Stomach (tissue), 9 donors: ENCODE data around the gene FOXO3. TPM values are rescaled to one million over a fixed set of nuclear protein-coding genes. Genes with fewer than 3 reads are reported as not detected.
A peak's percentile ranks its signal among the peaks of the same experiment; 100 is the strongest.

Experiments used
- DNase-seq, 2 donors: peaks; one replicate each; pipeline versions ENCODE4 v3.0.0 to v3.0.0-alpha.2; 2013 to 2019
- H3K27ac ChIP-seq, 5 donors: fragments of 200-600 bp in 4 of 5; sonication (generic) in 4 of 5; one replicate each; pipeline ENCODE4 v1.5.1; 2013 to 2019; ENCODE audit warnings: mild to moderate bottlenecking in 1 of 5, moderate library complexity in 1 of 5
- H3K27me3 ChIP-seq, 3 donors: fragments of 200-600 bp; sonication (generic); one replicate each; pipeline ENCODE4 v1.5.1; 2017 to 2019; ENCODE audit warnings: mixed run types in 1 of 3
- H3K36me3 ChIP-seq, 4 donors: fragments of 200-600 bp; sonication (generic); 1 replicate in 3 of 4; 2 replicates in 1 of 4; pipeline ENCODE4 v1.5.1; 2016 to 2019
- H3K4me1 ChIP-seq, 4 donors: fragments of 200-600 bp; sonication (generic); one replicate each; pipeline ENCODE4 v1.5.1; 2016 to 2019
- H3K4me3 ChIP-seq, 4 donors: fragments of 200-600 bp; sonication (generic) in 3 of 4; one replicate each; pipeline ENCODE4 v1.5.1; 2016 to 2019; ENCODE audit warnings: mild to moderate bottlenecking in 1 of 4
- H3K9me3 ChIP-seq, 4 donors: fragments of 200-600 bp; sonication (generic); one replicate each; pipeline ENCODE4 v1.5.1; 2016 to 2019
- CTCF ChIP-seq, 7 experiments: fragments of 450-650 bp in 4 of 7; fragments of 200-600 bp in 3 of 7; sonication (generic) in 3 of 7; IDR thresholded peaks; one replicate each; pipeline ENCODE4 v1.5.1; 2016 to 2019; ENCODE audit warnings: antibody characterized with exemption in 7 of 7, control low read depth in 2 of 7, mild to moderate bottlenecking in 1 of 7
- EP300 ChIP-seq: sonication (generic); formaldehyde crosslinking; IDR thresholded peaks from one replicate; pipeline ENCODE4 v1.6.1; 2017; ENCODE audit warnings: antibody characterized with exemption
- POLR2A ChIP-seq, 4 donors: fragments of 450-650 bp; IDR thresholded peaks; one replicate each; pipeline ENCODE4 v1.6.1; 2016; ENCODE audit warnings: antibody characterized with exemption in 4 of 4, control low read depth in 2 of 4, mild to moderate bottlenecking in 1 of 4, moderate library complexity in 1 of 4
- POLR2AphosphoS5 ChIP-seq, 3 donors: sonication (generic); formaldehyde crosslinking; IDR thresholded peaks; one replicate each; pipeline ENCODE4 v1.6.1; 2016; ENCODE audit warnings: antibody characterized with exemption in 3 of 3
- WGBS, 5 donors: extraction: QIAGEN DNeasy Blood & Tissue Kit in 3 of 5; methylation state at CpG; one replicate each; pipeline versions ENCODE4 v1.1.5 to v1.1.7; 2013 to 2018; 5-methylcytosine and 5-hydroxymethylcytosine counted together
- intact Hi-C: fragments of 100-400 bp; cut with DNase I; formaldehyde crosslinking; loops from one replicate; pipeline ENCODE4 v1.15.1; 2023; ENCODE audit warnings: low total_unique reads
- polyA plus RNA-seq, 3 donors: library from polyadenylated mRNA; stranded (reverse); fragments of 200-250 nt; gene quantifications; one replicate each; pipeline ENCODE4 v1.2.3, GENCODE V29; 2013
- total RNA-seq, 5 donors: library from RNA; depleted of rRNA; stranded (reverse); fragments of >200 nt; gene quantifications; one replicate each; pipeline versions ENCODE4 v1.1.0 to v1.2.3, GENCODE V29; 2014 to 2016
- donor health status: healthy with polysubstance abuse.
- donor health status: Bipolar disorder and iron deficiency.
- donor health status: healthy.

Gene FOXO3
- total and polyA plus RNA-seq, 8 donors = 13.0 to 89.8 (median 42.1) TPM

DNA sequence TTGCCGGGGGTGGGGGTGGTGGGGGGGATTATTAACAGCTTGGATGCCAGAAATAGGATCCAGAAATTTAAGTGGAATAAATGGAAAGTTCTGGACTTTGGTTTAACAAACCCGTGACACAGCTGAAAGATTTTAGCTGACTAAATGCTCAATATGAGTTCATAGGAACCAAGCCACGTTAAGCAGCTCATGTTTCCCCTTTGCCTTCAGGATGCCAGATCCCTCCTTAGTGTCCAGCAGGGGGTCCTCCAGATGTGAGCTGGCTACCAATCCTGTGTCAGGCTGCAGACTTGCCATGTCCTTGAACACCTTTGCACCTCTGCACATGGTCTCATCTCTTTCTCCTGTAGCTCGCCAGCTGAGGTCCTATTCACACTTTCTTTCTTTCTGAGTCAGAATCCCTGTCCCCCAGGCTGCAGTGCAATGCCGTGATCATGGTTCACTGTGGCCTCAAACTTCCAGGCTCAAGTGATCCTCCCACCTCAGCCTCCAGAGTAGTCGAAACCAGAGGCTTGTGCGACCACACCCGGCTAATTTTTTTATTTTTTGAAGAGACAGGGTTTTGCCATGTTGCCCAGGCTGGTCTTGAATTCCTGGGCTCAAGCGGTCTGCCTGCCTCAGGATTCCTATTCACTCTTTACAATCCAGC is 154.2 kb downstream of the FOXO3 start:
- H3K36me3 ChIP-seq = no peaks in the 10 kb centered on the region
- no peaks in the 10 kb centered on the region for H3K27me3 ChIP-seq
- no peak overlapping the region for H3K4me3 ChIP-seq
- no peaks in the 10 kb centered on the region for H3K9me3 ChIP-seq
- no peak for TF ChIP-seq EP300
- no peak for TF ChIP-seq POLR2A (IDR thresholded peaks at IDR 0.05)
- no peak for TF ChIP-seq CTCF (IDR thresholded peaks at IDR 0.05)
- no peak for TF ChIP-seq POLR2AphosphoS5 (IDR thresholded peaks at IDR 0.05)
- H3K27ac ChIP-seq = peak overlapping the region in 1 of 5 donors; percentile 44
- 69 to 84% (median 80%) methylated on average over 9 of the region's 9 CpGs for WGBS, 5 donors
- no peak for DNase-seq
- intact Hi-C loops = no loop called here
- H3K4me1 ChIP-seq = peaks cover 10 to 42% (median 15%) of the 10 kb centered on the region in 4 donors

DNA sequence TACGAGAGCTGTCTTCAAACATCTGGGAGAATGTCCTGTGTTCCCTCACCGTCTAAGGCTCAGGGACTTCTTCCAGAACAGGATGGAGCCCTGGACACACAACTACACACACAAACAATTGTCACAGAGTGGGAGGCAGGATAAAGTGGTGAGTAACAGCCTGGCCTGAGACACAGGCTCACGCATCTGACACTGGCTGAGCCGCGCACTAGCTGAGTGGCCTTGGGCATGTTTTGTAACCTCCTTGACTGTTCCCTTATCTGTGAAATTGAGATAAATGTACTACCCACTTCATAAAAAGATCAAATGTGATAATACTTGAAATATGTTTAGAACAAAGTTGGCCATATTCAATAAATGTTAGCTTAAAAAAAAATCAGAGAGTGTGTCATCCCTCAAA is 155.1 kb downstream of the FOXO3 start:
- 81 to 96% (median 84%) methylated on average over 5 of the region's 5 CpGs for WGBS, 5 donors
- peaks cover 4 to 33% (median 11%) of the 10 kb centered on the region in 4 donors for H3K4me1 ChIP-seq
- intact Hi-C loops = no loop called here
- H3K36me3 ChIP-seq = no peaks in the 10 kb centered on the region
- no peaks in the 10 kb centered on the region for H3K27me3 ChIP-seq
- no peak for DNase-seq
- no peak for TF ChIP-seq CTCF (IDR thresholded peaks at IDR 0.05)
- TF ChIP-seq EP300 = no peak
- TF ChIP-seq POLR2AphosphoS5 (IDR thresholded peaks at IDR 0.05) = no peak
- TF ChIP-seq POLR2A (IDR thresholded peaks at IDR 0.05) = no peak
- no peak overlapping the region for H3K27ac ChIP-seq
- H3K9me3 ChIP-seq = no peaks in the 10 kb centered on the region
- H3K4me3 ChIP-seq = no peak overlapping the region

DNA sequence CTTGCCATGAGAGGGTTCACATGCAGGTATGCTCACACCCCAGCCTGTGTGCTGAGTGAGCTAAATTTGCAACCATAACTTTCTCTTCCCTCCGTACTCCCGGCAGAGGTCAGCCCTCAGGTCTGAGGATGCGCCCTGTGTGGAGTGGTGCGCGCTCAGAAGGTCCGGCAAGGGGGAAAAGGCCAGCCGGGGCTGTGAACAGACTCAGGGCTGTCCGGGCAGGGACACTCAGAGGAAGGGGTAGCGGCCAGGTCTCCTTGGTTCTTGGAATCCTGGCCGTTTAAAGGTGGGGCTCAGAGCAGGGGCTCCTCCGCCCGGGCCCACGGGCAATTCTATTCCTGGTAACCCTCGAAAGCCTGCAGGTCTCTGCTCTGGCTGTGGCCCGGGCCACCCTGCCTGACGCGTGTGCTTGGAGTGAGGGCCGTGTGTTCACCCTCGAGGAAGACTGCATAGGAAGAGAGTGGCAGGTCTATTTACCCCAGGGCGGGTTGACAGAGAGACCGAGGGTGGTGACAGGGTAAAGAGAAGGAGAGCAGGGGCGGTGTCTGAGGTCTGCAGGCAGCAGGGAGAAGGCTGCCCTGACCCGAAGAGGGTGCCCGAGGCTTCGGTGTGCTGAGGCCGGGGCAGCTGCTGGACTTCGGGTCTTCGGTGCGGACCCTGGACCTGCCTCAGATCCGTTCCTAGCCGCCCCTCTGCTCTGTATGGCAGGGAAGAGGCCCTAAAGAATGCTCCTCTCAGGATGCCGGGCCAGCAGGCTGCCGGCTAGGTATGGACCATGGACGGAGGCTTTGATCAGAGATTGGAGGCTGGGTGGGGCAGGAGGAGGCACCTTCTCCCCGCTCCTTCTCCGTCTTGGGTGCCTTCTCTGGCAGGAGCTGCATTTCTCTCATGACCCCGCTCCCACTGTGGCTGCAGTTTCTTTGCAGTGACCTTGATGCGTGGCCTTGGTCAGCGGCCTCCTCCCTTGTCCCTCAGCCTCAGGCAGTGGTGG is 156.4 kb downstream of the FOXO3 start:
- DNase-seq = peak in 1 of 2 donors; percentile 16
- Histone ChIP-seq H3K9me3 (no peaks in the 10 kb centered on the region), H3K4me3 (no peak overlapping the region), H3K27me3 (no peaks in the 10 kb centered on the region), H3K36me3 (no peaks in the 10 kb centered on the region), H3K27ac (no peak overlapping the region), H3K4me1 (peaks cover 6 to 26% (median 13%) of the 10 kb centered on the region in 4 donors)
- 84 to 91% (median 88%) methylated on average over 32 to 39 of the region's 39 CpGs for WGBS, 5 donors
- no peak for TF ChIP-seq EP300
- no peak for TF ChIP-seq POLR2A (IDR thresholded peaks at IDR 0.05)
- TF ChIP-seq POLR2AphosphoS5 (IDR thresholded peaks at IDR 0.05) = no peak
- intact Hi-C loops = no loop called here

DNA sequence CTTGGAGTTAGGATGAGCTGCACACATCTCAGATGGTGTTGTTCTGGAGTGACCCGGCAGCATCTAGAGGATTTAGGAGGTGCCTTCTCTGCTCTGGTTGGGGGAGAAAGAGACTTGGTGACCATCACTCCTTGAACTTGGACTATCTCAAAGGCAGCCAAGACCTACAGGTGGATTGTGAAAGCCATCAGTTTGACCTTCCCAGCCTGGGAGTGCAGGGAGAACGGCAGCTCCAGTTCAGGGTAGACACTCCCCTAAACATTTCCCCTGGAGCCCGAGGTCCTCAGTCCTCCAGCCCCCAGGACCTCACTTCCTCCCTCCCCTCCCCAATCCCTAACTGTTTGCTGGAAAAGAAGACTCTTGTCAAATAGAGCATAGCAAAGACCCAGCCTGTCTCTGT is 158.8 kb downstream of the FOXO3 start:
- Histone ChIP-seq H3K27ac (no peak overlapping the region), H3K4me1 (peaks cover 0 to 6% (median 1%) of the 10 kb centered on the region in 4 donors), H3K36me3 (no peaks in the 10 kb centered on the region), H3K27me3 (no peaks in the 10 kb centered on the region), H3K9me3 (peaks cover 0 to 11% (median 7%) of the 10 kb centered on the region in 4 donors), H3K4me3 (no peak overlapping the region)
- TF ChIP-seq EP300 = no peak
- no peak for TF ChIP-seq POLR2AphosphoS5 (IDR thresholded peaks at IDR 0.05)
- no peak for TF ChIP-seq POLR2A (IDR thresholded peaks at IDR 0.05)
- no peak for TF ChIP-seq CTCF (IDR thresholded peaks at IDR 0.05)
- 74 to 90% (median 86%) methylated on average over 3 of the region's 3 CpGs for WGBS, 5 donors
- DNase-seq = no peak
- intact Hi-C loops = no loop called here
